ENCODE results near the gene KLHL41. TPM values are rescaled to one million over a fixed set of nuclear protein-coding genes. Genes with fewer than 3 reads are reported as not detected.
"Not testable (repeated sequence)": the region's sequence is repeated elsewhere in the genome, so short reads cannot be mapped to it uniquely, and the experiment has no call there.

The KLHL41 gene
- total RNA-seq, 4 donors from 2014 or later = 0.99 to 2.9 (median 1.9) TPM

- H3K27ac ChIP-seq (replicated peaks in 1 of 4) = no peak overlapping the region
- H3K36me3 ChIP-seq = no peaks in the 10 kb centered on the region
- intact Hi-C loops (cut with DNase I) = no loop called here
- no peak for DNase-seq (ENCODE audit: extremely low spot score)
- H3K4me3 ChIP-seq = no peak overlapping the region
- TF ChIP-seq POLR2A (IDR thresholded peaks at IDR 0.05; ENCODE audit: low read depth) (no peak), EP300 (IDR thresholded peaks at IDR 0.05) (no peak), POLR2AphosphoS5 (IDR thresholded peaks at IDR 0.05) (no peak), CTCF (IDR thresholded peaks at IDR 0.05) (no peak)
- H3K4me1 ChIP-seq = peaks cover 0 to 26% (median 16%) of the 10 kb centered on the region in 4 donors
- no peaks in the 10 kb centered on the region for H3K9me3 ChIP-seq
- H3K27me3 ChIP-seq = no peaks in the 10 kb centered on the region
- WGBS = 95% methylated on average over 3 of the region's 3 CpGs
These were observed 62.1 kb downstream of the KLHL41 start for GRCh38 chr2:169571571-169571970.

- peak overlapping the region in 1 of 4 donors; percentile 73 for H3K4me3 ChIP-seq
- intact Hi-C loops (cut with DNase I) = no loop called here
- no peak overlapping the region for H3K27ac ChIP-seq (replicated peaks in 1 of 4)
- no peak for DNase-seq (ENCODE audit: extremely low spot score)
- no peaks in the 10 kb centered on the region for H3K9me3 ChIP-seq
- H3K27me3 ChIP-seq = no peaks in the 10 kb centered on the region
- peaks cover 0 to 26% (median 16%) of the 10 kb centered on the region in 4 donors for H3K4me1 ChIP-seq
- TF ChIP-seq POLR2A (IDR thresholded peaks at IDR 0.05; ENCODE audit: low read depth) = no peak
- no peak for TF ChIP-seq POLR2AphosphoS5 (IDR thresholded peaks at IDR 0.05)
- no peak for TF ChIP-seq EP300 (IDR thresholded peaks at IDR 0.05)
- TF ChIP-seq CTCF (IDR thresholded peaks at IDR 0.05) = no peak
- H3K36me3 ChIP-seq = no peaks in the 10 kb centered on the region
- 88% methylated on average over 1 of the region's 1 CpG for WGBS
These were observed 62.7 kb downstream of the KLHL41 start for GRCh38 chr2:169572189-169572588.

GRCh38 chr2:169572821-169573159, 63.3 kb downstream of the KLHL41 start:
- no peaks in the 10 kb centered on the region for H3K27me3 ChIP-seq
- H3K4me3 ChIP-seq = peak overlapping the region; percentile 64 to 76 (median 74)
- intact Hi-C loops (cut with DNase I) = no loop called here
- H3K36me3 ChIP-seq = no peaks in the 10 kb centered on the region
- H3K27ac ChIP-seq (replicated peaks in 1 of 4) = peak overlapping the region in 1 of 4 donors; percentile 76
- no peak for DNase-seq (ENCODE audit: extremely low spot score)
- WGBS = 29% methylated on average over 2 of the region's 2 CpGs
- H3K9me3 ChIP-seq = no peaks in the 10 kb centered on the region
- peaks cover 0 to 26% (median 16%) of the 10 kb centered on the region in 4 donors for H3K4me1 ChIP-seq
- TF ChIP-seq POLR2AphosphoS5 (IDR thresholded peaks at IDR 0.05) = no peak
- TF ChIP-seq EP300 (IDR thresholded peaks at IDR 0.05) = no peak

- Histone ChIP-seq H3K9me3 (no peaks in the 10 kb centered on the region), H3K4me1 (peaks cover 0 to 26% (median 16%) of the 10 kb centered on the region in 4 donors), H3K27me3 (no peaks in the 10 kb centered on the region), H3K4me3 (peak within 1 kb of the TSS; percentile 64 to 76 (median 74)), H3K36me3 (no peaks in the 10 kb centered on the region), H3K27ac (replicated peaks in 1 of 4) (peak within 1 kb of the TSS; percentile 66 to 76 (median 74))
- intact Hi-C loops (cut with DNase I) = no loop called here
- DNase-seq (ENCODE audit: extremely low spot score) = peak; percentile 94
- TF ChIP-seq EP300 (IDR thresholded peaks at IDR 0.05) (no peak), POLR2A (IDR thresholded peaks at IDR 0.05; ENCODE audit: low read depth) (no peak), CTCF (IDR thresholded peaks at IDR 0.05) (peak in 1 of 3 experiments; percentile 6), POLR2AphosphoS5 (IDR thresholded peaks at IDR 0.05) (peak; percentile 75 to 90)
- WGBS = under 1% methylated on average over 33 of the region's 33 CpGs
These were observed 63.9 kb downstream of the KLHL41 start, which contains the start of gene FASTKD1 for GRCh38 chr2:169573160-169573973. TSS of gene FASTKD1 (minus strand) at chr2:169573865. CDS start at chr2:169572029, 1,836 bp downstream.

- H3K36me3 ChIP-seq = no peaks in the 10 kb centered on the region
- intact Hi-C loops (cut with DNase I) = no loop called here
- WGBS = 33% methylated on average over 6 of the region's 6 CpGs
- peak overlapping the region; percentile 64 to 76 (median 74) for H3K4me3 ChIP-seq
- H3K4me1 ChIP-seq = peaks cover 0 to 26% (median 16%) of the 10 kb centered on the region in 4 donors
- H3K27me3 ChIP-seq = no peaks in the 10 kb centered on the region
- TF ChIP-seq POLR2AphosphoS5 (IDR thresholded peaks at IDR 0.05) (no peak), EP300 (IDR thresholded peaks at IDR 0.05) (no peak), CTCF (IDR thresholded peaks at IDR 0.05) (no peak), POLR2A (IDR thresholded peaks at IDR 0.05; ENCODE audit: low read depth) (no peak)
- peak overlapping the region in 3 of 4 donors; percentile 66 to 76 (median 75) for H3K27ac ChIP-seq (replicated peaks in 1 of 4)
- DNase-seq (ENCODE audit: extremely low spot score) = no peak
- H3K9me3 ChIP-seq = no peaks in the 10 kb centered on the region
These were observed 64.4 kb downstream of the KLHL41 start for GRCh38 chr2:169573974-169574299.

GRCh38 chr2:169574539-169574938, 65.0 kb downstream of the KLHL41 start:
- DNase-seq (ENCODE audit: extremely low spot score); H3K27me3 ChIP-seq; H3K27ac ChIP-seq (replicated peaks in 1 of 4); H3K9me3 ChIP-seq; H3K36me3 ChIP-seq; intact Hi-C loops (cut with DNase I); H3K4me3 ChIP-seq: not testable (repeated sequence)
- WGBS = 86% methylated on average over 5 of the region's 5 CpGs
- peaks cover 0 to 26% (median 16%) of the 10 kb centered on the region in 4 donors for H3K4me1 ChIP-seq

- intact Hi-C loops (cut with DNase I) = not testable (repeated sequence)
These were observed 65.8 kb downstream of the KLHL41 start for GRCh38 chr2:169575264-169575663.

More at GRCh38 chr2:169575264-169575663, 65.8 kb downstream of the KLHL41 start:
- not testable (repeated sequence) for DNase-seq (ENCODE audit: extremely low spot score); H3K27me3 ChIP-seq; H3K27ac ChIP-seq (replicated peaks in 1 of 4); H3K4me3 ChIP-seq; H3K9me3 ChIP-seq; H3K36me3 ChIP-seq
- H3K4me1 ChIP-seq = peaks cover 0 to 23% (median 16%) of the 10 kb centered on the region in 4 donors
- WGBS = 100% methylated on average over 2 of the region's 36 CpGs
